ENCODE measurements around the gene TNFRSF21. TPM values are rescaled to one million over a fixed set of nuclear protein-coding genes. Genes with fewer than 3 reads are reported as not detected.

Gene TNFRSF21
- polyA plus RNA-seq, 1 donor from 2014 or later: 13.0 TPM

- Histone ChIP-seq H3K9me2 (ENCODE audit: insufficient read depth, low read length) (no peaks in the 10 kb centered on the region), H4K20me1 (ENCODE audit: insufficient read depth) (no peaks in the 10 kb centered on the region), H3K79me2 (replicated peaks; ENCODE audit: insufficient read depth, low read length) (no peaks in the 10 kb centered on the region), H3F3A (ENCODE audit: insufficient read depth, low read length, poor library complexity, severe bottlenecking) (no peaks in the 10 kb centered on the region), H3K27me3 (ENCODE audit: insufficient read depth, low read depth, low read length) (no peaks in the 10 kb centered on the region), H3K27ac (ENCODE audit: low read length) (no peak overlapping the region), H3K4me3 (ENCODE audit: low read length) (no peak overlapping the region), H3K4me2 (ENCODE audit: low read length) (no peak overlapping the region), H2AFZ (ENCODE audit: low read depth, low read length) (no peak overlapping the region), H3K9me3 (ENCODE audit: low read length) (no peaks in the 10 kb centered on the region), H3K36me3 (ENCODE audit: insufficient read depth, low read length) (no peaks in the 10 kb centered on the region), H3K9ac (ENCODE audit: low read length) (no peak overlapping the region)
- TF ChIP-seq MXI1 (conservative IDR thresholded peaks at IDR 0.05; ENCODE audit: poor library complexity, severe bottlenecking): no peak
- no peak for TF ChIP-seq EP300 (conservative IDR thresholded peaks at IDR 0.05; ENCODE audit: poor library complexity, severe bottlenecking)
- TF ChIP-seq REST (IDR thresholded peaks at IDR 0.05; ENCODE audit: borderline replicate concordance): no peak
- TF ChIP-seq, protein P1, sequence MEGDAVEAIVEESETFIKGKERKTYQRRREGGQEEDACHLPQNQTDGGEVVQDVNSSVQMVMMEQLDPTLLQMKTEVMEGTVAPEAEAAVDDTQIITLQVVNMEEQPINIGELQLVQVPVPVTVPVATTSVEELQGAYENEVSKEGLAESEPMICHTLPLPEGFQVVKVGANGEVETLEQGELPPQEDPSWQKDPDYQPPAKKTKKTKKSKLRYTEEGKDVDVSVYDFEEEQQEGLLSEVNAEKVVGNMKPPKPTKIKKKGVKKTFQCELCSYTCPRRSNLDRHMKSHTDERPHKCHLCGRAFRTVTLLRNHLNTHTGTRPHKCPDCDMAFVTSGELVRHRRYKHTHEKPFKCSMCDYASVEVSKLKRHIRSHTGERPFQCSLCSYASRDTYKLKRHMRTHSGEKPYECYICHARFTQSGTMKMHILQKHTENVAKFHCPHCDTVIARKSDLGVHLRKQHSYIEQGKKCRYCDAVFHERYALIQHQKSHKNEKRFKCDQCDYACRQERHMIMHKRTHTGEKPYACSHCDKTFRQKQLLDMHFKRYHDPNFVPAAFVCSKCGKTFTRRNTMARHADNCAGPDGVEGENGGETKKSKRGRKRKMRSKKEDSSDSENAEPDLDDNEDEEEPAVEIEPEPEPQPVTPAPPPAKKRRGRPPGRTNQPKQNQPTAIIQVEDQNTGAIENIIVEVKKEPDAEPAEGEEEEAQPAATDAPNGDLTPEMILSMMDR (IDR thresholded peaks at IDR 0.05; ENCODE audit: poor library complexity, severe bottlenecking): no peak
- TF ChIP-seq TAF1 (IDR thresholded peaks at IDR 0.05; ENCODE audit: low read depth): no peak
- TF ChIP-seq POLR2AphosphoS5 (IDR thresholded peaks at IDR 0.05): no peak
- no peak for TF ChIP-seq EZH2 (IDR thresholded peaks at IDR 0.05; ENCODE audit: borderline replicate concordance, insufficient read depth, low read length, poor library complexity, severe bottlenecking)
- no peak for TF ChIP-seq SMC3 (conservative IDR thresholded peaks at IDR 0.05; ENCODE audit: poor library complexity)
- no peak for TF ChIP-seq RAD21 (conservative IDR thresholded peaks at IDR 0.05)
These were observed 78.6 kb downstream of the TNFRSF21 start for GRCh38 chr6:47231151-47231550.

GRCh38 chr6:47230579-47230978 is 79.1 kb downstream of the TNFRSF21 start:
- Histone ChIP-seq H3F3A (ENCODE audit: insufficient read depth, low read length, poor library complexity, severe bottlenecking) (no peaks in the 10 kb centered on the region), H3K27me3 (ENCODE audit: insufficient read depth, low read depth, low read length) (no peaks in the 10 kb centered on the region), H3K9me2 (ENCODE audit: insufficient read depth, low read length) (no peaks in the 10 kb centered on the region), H2AFZ (ENCODE audit: low read depth, low read length) (no peak overlapping the region), H4K20me1 (ENCODE audit: insufficient read depth) (no peaks in the 10 kb centered on the region), H3K79me2 (replicated peaks; ENCODE audit: insufficient read depth, low read length) (no peaks in the 10 kb centered on the region), H3K4me2 (ENCODE audit: low read length) (no peak overlapping the region), H3K27ac (ENCODE audit: low read length) (no peak overlapping the region), H3K9me3 (ENCODE audit: low read length) (no peaks in the 10 kb centered on the region), H3K36me3 (ENCODE audit: insufficient read depth, low read length) (no peaks in the 10 kb centered on the region), H3K9ac (ENCODE audit: low read length) (no peak overlapping the region), H3K4me3 (ENCODE audit: low read length) (no peak overlapping the region)
- TF ChIP-seq REST (IDR thresholded peaks at IDR 0.05; ENCODE audit: borderline replicate concordance) (no peak), POLR2AphosphoS5 (IDR thresholded peaks at IDR 0.05) (no peak), EZH2 (IDR thresholded peaks at IDR 0.05; ENCODE audit: borderline replicate concordance, insufficient read depth, low read length, poor library complexity, severe bottlenecking) (no peak), TAF1 (IDR thresholded peaks at IDR 0.05; ENCODE audit: low read depth) (no peak), RAD21 (conservative IDR thresholded peaks at IDR 0.05) (no peak), EP300 (conservative IDR thresholded peaks at IDR 0.05; ENCODE audit: poor library complexity, severe bottlenecking) (no peak), MXI1 (conservative IDR thresholded peaks at IDR 0.05; ENCODE audit: poor library complexity, severe bottlenecking) (no peak), SMC3 (conservative IDR thresholded peaks at IDR 0.05; ENCODE audit: poor library complexity) (no peak)
- TF ChIP-seq, protein P1 (IDR thresholded peaks at IDR 0.05; ENCODE audit: poor library complexity, severe bottlenecking): no peak

Data from neural cell (in vitro differentiated cells).